DOHH2 (cell line): ENCODE data around the gene DFFB.

Experiments
- EZH2phosphoT487 ChIP-seq: fragments of 200-600 bp; sonication (generic); IDR thresholded peaks from 2 replicates; pipeline ENCODE4 v1.6.1; 2017; ENCODE audit warnings: borderline replicate concordance, mild to moderate bottlenecking, antibody characterized with exemption, low read length, moderate library complexity, mixed read lengths
- TF ChIP-seq, protein P1 (sequence below): fragments of 200-600 bp; sonication (generic); IDR thresholded peaks from one replicate; pipeline ENCODE4 v1.5.1; 2014; ENCODE audit warnings: antibody characterized with exemption, mild to moderate bottlenecking, low read depth, low read length; ENCODE audit not compliant: poor library complexity, severe bottlenecking

DNA sequence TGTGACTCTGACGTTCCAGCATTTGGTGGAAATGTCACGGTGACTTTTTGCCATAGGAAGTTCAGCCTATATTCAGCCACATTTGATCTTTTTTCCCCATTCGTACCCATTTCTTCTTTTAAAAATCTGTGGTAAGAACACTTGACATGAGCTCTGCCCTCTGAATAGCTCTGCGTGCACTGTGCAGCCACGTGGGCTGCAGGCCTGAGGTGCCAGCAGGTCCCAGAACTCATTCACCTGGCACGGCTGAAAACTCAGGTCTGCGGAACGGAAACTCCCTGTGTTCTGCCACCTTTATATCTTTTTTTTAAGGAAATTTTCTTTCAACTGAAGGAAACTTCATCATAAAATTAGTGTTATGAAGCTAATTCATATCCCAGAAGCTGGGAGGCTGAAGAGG is 28.9 kb upstream of the DFFB start:
- TF ChIP-seq, protein P1, sequence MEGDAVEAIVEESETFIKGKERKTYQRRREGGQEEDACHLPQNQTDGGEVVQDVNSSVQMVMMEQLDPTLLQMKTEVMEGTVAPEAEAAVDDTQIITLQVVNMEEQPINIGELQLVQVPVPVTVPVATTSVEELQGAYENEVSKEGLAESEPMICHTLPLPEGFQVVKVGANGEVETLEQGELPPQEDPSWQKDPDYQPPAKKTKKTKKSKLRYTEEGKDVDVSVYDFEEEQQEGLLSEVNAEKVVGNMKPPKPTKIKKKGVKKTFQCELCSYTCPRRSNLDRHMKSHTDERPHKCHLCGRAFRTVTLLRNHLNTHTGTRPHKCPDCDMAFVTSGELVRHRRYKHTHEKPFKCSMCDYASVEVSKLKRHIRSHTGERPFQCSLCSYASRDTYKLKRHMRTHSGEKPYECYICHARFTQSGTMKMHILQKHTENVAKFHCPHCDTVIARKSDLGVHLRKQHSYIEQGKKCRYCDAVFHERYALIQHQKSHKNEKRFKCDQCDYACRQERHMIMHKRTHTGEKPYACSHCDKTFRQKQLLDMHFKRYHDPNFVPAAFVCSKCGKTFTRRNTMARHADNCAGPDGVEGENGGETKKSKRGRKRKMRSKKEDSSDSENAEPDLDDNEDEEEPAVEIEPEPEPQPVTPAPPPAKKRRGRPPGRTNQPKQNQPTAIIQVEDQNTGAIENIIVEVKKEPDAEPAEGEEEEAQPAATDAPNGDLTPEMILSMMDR = no peak
- TF ChIP-seq EZH2phosphoT487 = no peak
